Keratinocyte (primary cell): ENCODE measurements around the gene EPHA3.

Experiments
- EZH2 ChIP-seq: IDR thresholded peaks from one replicate; pipeline ENCODE4 v1.6.1; 2012; ENCODE audit warnings: inconsistent platforms, mild to moderate bottlenecking, low read length, moderate library complexity
- TF ChIP-seq, protein P1 (sequence below), 3 experiments: IDR thresholded peaks in 1 of 3; conservative IDR thresholded peaks in 1 of 3; optimal IDR thresholded peaks in 1 of 3; 2 replicates in 2 of 3; 3 replicates in 1 of 3; pipeline versions ENCODE3 to v1.5.1; 2011; ENCODE audit warnings: low read length in 3 of 3, mild to moderate bottlenecking in 3 of 3, moderate library complexity in 2 of 3, control low read depth in 1 of 3, inconsistent platforms in 1 of 3; ENCODE audit not compliant: insufficient read depth in 2 of 3; ENCODE audit errors: extremely low read depth in 1 of 3

DNA sequence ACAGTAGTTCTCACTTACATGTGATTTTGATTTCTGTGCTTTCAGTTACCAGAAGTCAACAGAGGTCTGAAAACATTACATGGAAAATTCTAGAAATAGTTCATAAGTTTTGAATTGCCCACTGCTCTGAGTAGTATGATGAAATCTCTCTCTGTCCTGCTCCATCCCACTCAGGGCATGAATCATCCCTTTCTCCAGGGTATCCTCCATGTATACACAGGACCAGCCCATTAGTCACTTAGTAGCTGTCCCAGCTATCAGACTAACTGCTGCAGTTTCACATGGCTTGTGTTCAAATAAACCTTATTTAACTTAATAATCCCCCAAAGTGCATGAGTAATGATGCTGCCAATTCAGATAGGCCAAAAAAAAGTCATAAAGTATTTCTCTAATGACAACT lies 38.6 kb downstream of the EPHA3 start:
- TF ChIP-seq, protein P1, sequence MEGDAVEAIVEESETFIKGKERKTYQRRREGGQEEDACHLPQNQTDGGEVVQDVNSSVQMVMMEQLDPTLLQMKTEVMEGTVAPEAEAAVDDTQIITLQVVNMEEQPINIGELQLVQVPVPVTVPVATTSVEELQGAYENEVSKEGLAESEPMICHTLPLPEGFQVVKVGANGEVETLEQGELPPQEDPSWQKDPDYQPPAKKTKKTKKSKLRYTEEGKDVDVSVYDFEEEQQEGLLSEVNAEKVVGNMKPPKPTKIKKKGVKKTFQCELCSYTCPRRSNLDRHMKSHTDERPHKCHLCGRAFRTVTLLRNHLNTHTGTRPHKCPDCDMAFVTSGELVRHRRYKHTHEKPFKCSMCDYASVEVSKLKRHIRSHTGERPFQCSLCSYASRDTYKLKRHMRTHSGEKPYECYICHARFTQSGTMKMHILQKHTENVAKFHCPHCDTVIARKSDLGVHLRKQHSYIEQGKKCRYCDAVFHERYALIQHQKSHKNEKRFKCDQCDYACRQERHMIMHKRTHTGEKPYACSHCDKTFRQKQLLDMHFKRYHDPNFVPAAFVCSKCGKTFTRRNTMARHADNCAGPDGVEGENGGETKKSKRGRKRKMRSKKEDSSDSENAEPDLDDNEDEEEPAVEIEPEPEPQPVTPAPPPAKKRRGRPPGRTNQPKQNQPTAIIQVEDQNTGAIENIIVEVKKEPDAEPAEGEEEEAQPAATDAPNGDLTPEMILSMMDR (optimal IDR thresholded peaks at IDR 0.05 in 1 of 3, IDR thresholded peaks at IDR 0.05 in 1 of 3, conservative IDR thresholded peaks at IDR 0.05 in 1 of 3; ENCODE audit: extremely low read depth in 1 of 3, insufficient read depth in 2 of 3, low read length in 3 of 3), result no peak
- TF ChIP-seq EZH2, result no peak
